Measurements from ENCODE around the gene JAML. TPM values are rescaled to one million over a fixed set of nuclear protein-coding genes. Genes with fewer than 3 reads are reported as not detected.

JAML gene
- polyA plus RNA-seq, 4 donors, result 4.2 to 33.9 (median 13.3) TPM

GRCh38 chr11:118211006-118211405, 13.8 kb downstream of the JAML start:
- H3K36me3 ChIP-seq (ENCODE audit: control insufficient read depth in 3 of 3, insufficient read depth in 2 of 3, low read depth in 1 of 3, low read length in 3 of 3), result no peaks in the 10 kb centered on the region
- peak overlapping the region in 1 of 3 donors; percentile 89 for H3K27ac ChIP-seq (ENCODE audit: low read depth in 1 of 3, low read length in 2 of 3)
- H3K4me3 ChIP-seq (ENCODE audit: low read depth in 1 of 3, low read length in 3 of 3), result no peak overlapping the region
- no peaks in the 10 kb centered on the region for H3K9me3 ChIP-seq (ENCODE audit: control insufficient read depth in 2 of 2, insufficient read depth in 1 of 2, low read depth in 1 of 2, low read length in 1 of 2)
- 62 to 81% (median 72%) methylated on average over 6 of the region's 6 CpGs for WGBS, 3 donors
- no peak for FAIRE-seq
- no peaks in the 10 kb centered on the region for H3K27me3 ChIP-seq (ENCODE audit: control insufficient read depth in 3 of 3, insufficient read depth in 3 of 3, low read length in 3 of 3)
- DNase-seq, result no peak
- H3K4me1 ChIP-seq (ENCODE audit: control insufficient read depth in 3 of 3, insufficient read depth in 2 of 3, low read depth in 1 of 3, low read length in 2 of 3), result peaks cover 8 to 63% (median 16%) of the 10 kb centered on the region in 3 donors

- Histone ChIP-seq H3K27ac (ENCODE audit: low read depth in 1 of 3, low read length in 2 of 3) (peak overlapping the region in 1 of 3 donors; percentile 6), H3K4me3 (ENCODE audit: low read depth in 1 of 3, low read length in 3 of 3) (no peak overlapping the region), H3K4me1 (ENCODE audit: control insufficient read depth in 3 of 3, insufficient read depth in 2 of 3, low read depth in 1 of 3, low read length in 2 of 3) (peaks cover 8 to 64% (median 16%) of the 10 kb centered on the region in 3 donors), H3K9me3 (ENCODE audit: control insufficient read depth in 2 of 2, insufficient read depth in 1 of 2, low read depth in 1 of 2, low read length in 1 of 2) (no peaks in the 10 kb centered on the region), H3K36me3 (ENCODE audit: control insufficient read depth in 3 of 3, insufficient read depth in 2 of 3, low read depth in 1 of 3, low read length in 3 of 3) (no peaks in the 10 kb centered on the region), H3K27me3 (ENCODE audit: control insufficient read depth in 3 of 3, insufficient read depth in 3 of 3, low read length in 3 of 3) (no peaks in the 10 kb centered on the region)
- no peak for FAIRE-seq
- DNase-seq, result no peak
- WGBS, 3 donors, result 95 to 96% (median 95%) methylated on average over 7 of the region's 7 CpGs
Measured at GRCh38 chr11:118210323-118210722, 14.5 kb downstream of the JAML start.

- WGBS, 3 donors, result 75 to 90% (median 82%) methylated on average over 3 of the region's 3 CpGs
Measured at GRCh38 chr11:118209033-118209432, 15.8 kb downstream of the JAML start.

GRCh38 chr11:118207079-118207478, 17.7 kb downstream of the JAML start:
- Histone ChIP-seq H3K36me3 (ENCODE audit: control insufficient read depth in 3 of 3, insufficient read depth in 2 of 3, low read depth in 1 of 3, low read length in 3 of 3) (peaks cover 0 to 2% (median 0%) of the 10 kb centered on the region in 3 donors), H3K4me3 (ENCODE audit: low read depth in 1 of 3, low read length in 3 of 3) (no peak overlapping the region), H3K27ac (ENCODE audit: low read depth in 1 of 3, low read length in 2 of 3) (peak overlapping the region in 1 of 3 donors; percentile 53), H3K27me3 (ENCODE audit: control insufficient read depth in 3 of 3, insufficient read depth in 3 of 3, low read length in 3 of 3) (no peaks in the 10 kb centered on the region), H3K9me3 (ENCODE audit: control insufficient read depth in 2 of 2, insufficient read depth in 1 of 2, low read depth in 1 of 2, low read length in 1 of 2) (no peaks in the 10 kb centered on the region), H3K4me1 (ENCODE audit: control insufficient read depth in 3 of 3, insufficient read depth in 2 of 3, low read depth in 1 of 3, low read length in 2 of 3) (peaks cover 8 to 65% (median 15%) of the 10 kb centered on the region in 3 donors)
- FAIRE-seq (no peak), DNase-seq (no peak)
- 84 to 94% (median 89%) methylated on average over 2 of the region's 2 CpGs for WGBS, 3 donors

More at GRCh38 chr11:118209033-118209432, 15.8 kb downstream of the JAML start:
- H3K27me3 ChIP-seq (ENCODE audit: control insufficient read depth in 3 of 3, insufficient read depth in 3 of 3, low read length in 3 of 3), result no peaks in the 10 kb centered on the region
- no peak overlapping the region for H3K27ac ChIP-seq (ENCODE audit: low read depth in 1 of 3, low read length in 2 of 3)
- FAIRE-seq, result no peak
- peaks cover 0 to 2% (median 0%) of the 10 kb centered on the region in 3 donors for H3K36me3 ChIP-seq (ENCODE audit: control insufficient read depth in 3 of 3, insufficient read depth in 2 of 3, low read depth in 1 of 3, low read length in 3 of 3)
- H3K4me1 ChIP-seq (ENCODE audit: control insufficient read depth in 3 of 3, insufficient read depth in 2 of 3, low read depth in 1 of 3, low read length in 2 of 3), result peaks cover 11 to 64% (median 16%) of the 10 kb centered on the region in 3 donors
- H3K9me3 ChIP-seq (ENCODE audit: control insufficient read depth in 2 of 2, insufficient read depth in 1 of 2, low read depth in 1 of 2, low read length in 1 of 2), result no peaks in the 10 kb centered on the region
- no peak overlapping the region for H3K4me3 ChIP-seq (ENCODE audit: low read depth in 1 of 3, low read length in 3 of 3)
- no peak for DNase-seq

- peak overlapping the region; percentile 49 to 59 (median 53) for H3K27ac ChIP-seq (ENCODE audit: low read depth in 1 of 3, low read length in 2 of 3)
Measured at GRCh38 chr11:118206391-118207031, 18.3 kb downstream of the JAML start.

GRCh38 chr11:118205606-118206378, 19.0 kb downstream of the JAML start:
- Histone ChIP-seq H3K36me3 (ENCODE audit: control insufficient read depth in 3 of 3, insufficient read depth in 2 of 3, low read depth in 1 of 3, low read length in 3 of 3) (peaks cover 0 to 2% (median 0%) of the 10 kb centered on the region in 3 donors), H3K4me3 (ENCODE audit: low read depth in 1 of 3, low read length in 3 of 3) (no peak overlapping the region), H3K27me3 (ENCODE audit: control insufficient read depth in 3 of 3, insufficient read depth in 3 of 3, low read length in 3 of 3) (no peaks in the 10 kb centered on the region), H3K4me1 (ENCODE audit: control insufficient read depth in 3 of 3, insufficient read depth in 2 of 3, low read depth in 1 of 3, low read length in 2 of 3) (peaks cover 5 to 66% (median 20%) of the 10 kb centered on the region in 3 donors), H3K27ac (ENCODE audit: low read depth in 1 of 3, low read length in 2 of 3) (peak overlapping the region; percentile 24 to 53 (median 47)), H3K9me3 (ENCODE audit: control insufficient read depth in 2 of 2, insufficient read depth in 1 of 2, low read depth in 1 of 2, low read length in 1 of 2) (no peaks in the 10 kb centered on the region)
- DNase-seq (peak in 1 of 2 donors; percentile 74), FAIRE-seq (no peak)
- 86 to 96% (median 89%) methylated on average over 9 of the region's 9 CpGs for WGBS, 3 donors

More at GRCh38 chr11:118206391-118207031, 18.3 kb downstream of the JAML start:
- 6 to 30% (median 24%) methylated on average over 1 of the region's 1 CpG for WGBS, 3 donors
- Histone ChIP-seq H3K27me3 (ENCODE audit: control insufficient read depth in 3 of 3, insufficient read depth in 3 of 3, low read length in 3 of 3) (no peaks in the 10 kb centered on the region), H3K4me3 (ENCODE audit: low read depth in 1 of 3, low read length in 3 of 3) (no peak overlapping the region), H3K36me3 (ENCODE audit: control insufficient read depth in 3 of 3, insufficient read depth in 2 of 3, low read depth in 1 of 3, low read length in 3 of 3) (peaks cover 0 to 2% (median 0%) of the 10 kb centered on the region in 3 donors), H3K4me1 (ENCODE audit: control insufficient read depth in 3 of 3, insufficient read depth in 2 of 3, low read depth in 1 of 3, low read length in 2 of 3) (peaks cover 8 to 66% (median 20%) of the 10 kb centered on the region in 3 donors), H3K9me3 (ENCODE audit: control insufficient read depth in 2 of 2, insufficient read depth in 1 of 2, low read depth in 1 of 2, low read length in 1 of 2) (no peaks in the 10 kb centered on the region)
- DNase-seq, result peak in 1 of 2 donors; percentile 45
- no peak for FAIRE-seq

- Histone ChIP-seq H3K27ac (ENCODE audit: low read depth in 1 of 3, low read length in 2 of 3) (peak overlapping the region; percentile 67 to 78 (median 73)), H3K4me1 (ENCODE audit: control insufficient read depth in 3 of 3, insufficient read depth in 2 of 3, low read depth in 1 of 3, low read length in 2 of 3) (peaks cover 5 to 73% (median 20%) of the 10 kb centered on the region in 3 donors)
- 17 to 61% (median 43%) methylated on average over 7 of the region's 7 CpGs for WGBS, 3 donors
Measured at GRCh38 chr11:118202599-118203422, 22.0 kb downstream of the JAML start.

GRCh38 chr11:118201966-118202365, 22.8 kb downstream of the JAML start:
- 75 to 81% (median 76%) methylated on average over 2 of the region's 2 CpGs for WGBS, 3 donors
- no peak for FAIRE-seq

More at GRCh38 chr11:118202599-118203422, 22.0 kb downstream of the JAML start:
- peak; percentile 91 to 97 for DNase-seq
- Histone ChIP-seq H3K36me3 (ENCODE audit: control insufficient read depth in 3 of 3, insufficient read depth in 2 of 3, low read depth in 1 of 3, low read length in 3 of 3) (peaks cover 0 to 2% (median 0%) of the 10 kb centered on the region in 3 donors), H3K4me3 (ENCODE audit: low read depth in 1 of 3, low read length in 3 of 3) (no peak overlapping the region), H3K9me3 (ENCODE audit: control insufficient read depth in 2 of 2, insufficient read depth in 1 of 2, low read depth in 1 of 2, low read length in 1 of 2) (no peaks in the 10 kb centered on the region), H3K27me3 (ENCODE audit: control insufficient read depth in 3 of 3, insufficient read depth in 3 of 3, low read length in 3 of 3) (no peaks in the 10 kb centered on the region)
- FAIRE-seq, result no peak

More at GRCh38 chr11:118201966-118202365, 22.8 kb downstream of the JAML start:
- Histone ChIP-seq H3K36me3 (ENCODE audit: control insufficient read depth in 3 of 3, insufficient read depth in 2 of 3, low read depth in 1 of 3, low read length in 3 of 3) (peaks cover 0 to 2% (median 0%) of the 10 kb centered on the region in 3 donors), H3K9me3 (ENCODE audit: control insufficient read depth in 2 of 2, insufficient read depth in 1 of 2, low read depth in 1 of 2, low read length in 1 of 2) (no peaks in the 10 kb centered on the region), H3K4me1 (ENCODE audit: control insufficient read depth in 3 of 3, insufficient read depth in 2 of 3, low read depth in 1 of 3, low read length in 2 of 3) (peaks cover 5 to 77% (median 20%) of the 10 kb centered on the region in 3 donors), H3K27me3 (ENCODE audit: control insufficient read depth in 3 of 3, insufficient read depth in 3 of 3, low read length in 3 of 3) (no peaks in the 10 kb centered on the region), H3K27ac (ENCODE audit: low read depth in 1 of 3, low read length in 2 of 3) (peak overlapping the region in 2 of 3 donors; percentile 12 to 78), H3K4me3 (ENCODE audit: low read depth in 1 of 3, low read length in 3 of 3) (no peak overlapping the region)
- DNase-seq, result no peak
